ENCODE results near the gene IL4. TPM values are rescaled to one million over a fixed set of nuclear protein-coding genes. Genes with fewer than 3 reads are reported as not detected.

Gene IL4
- total RNA-seq, 1 donor from 2014 or later, result not detected

DNA sequence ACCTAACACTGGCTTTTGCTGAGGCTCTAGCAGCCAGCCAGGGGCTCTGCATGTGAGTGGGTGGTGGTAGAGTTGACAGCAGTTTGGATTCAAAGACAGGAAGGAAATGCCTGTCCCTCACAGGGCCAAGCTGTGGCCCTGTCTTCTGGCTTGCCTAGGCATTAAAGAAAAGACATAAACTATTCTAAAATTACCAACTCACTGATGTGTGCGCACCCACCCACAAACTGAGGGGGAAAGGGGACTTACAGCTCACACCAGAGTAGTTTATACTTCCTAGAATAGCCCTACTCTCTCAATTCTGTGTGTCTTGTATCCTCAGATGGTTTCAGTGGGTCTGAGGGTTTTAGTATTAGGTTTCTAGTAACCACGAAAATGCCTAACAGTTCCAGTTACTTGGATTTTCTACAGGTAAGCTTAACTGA is 34.1 kb upstream of the IL4 start:
- no peak for DNase-seq (ENCODE audit: low read depth)
- no peak overlapping the region for H3K4me3 ChIP-seq (ENCODE audit: low read depth, low read length)
- TF ChIP-seq, protein P1, sequence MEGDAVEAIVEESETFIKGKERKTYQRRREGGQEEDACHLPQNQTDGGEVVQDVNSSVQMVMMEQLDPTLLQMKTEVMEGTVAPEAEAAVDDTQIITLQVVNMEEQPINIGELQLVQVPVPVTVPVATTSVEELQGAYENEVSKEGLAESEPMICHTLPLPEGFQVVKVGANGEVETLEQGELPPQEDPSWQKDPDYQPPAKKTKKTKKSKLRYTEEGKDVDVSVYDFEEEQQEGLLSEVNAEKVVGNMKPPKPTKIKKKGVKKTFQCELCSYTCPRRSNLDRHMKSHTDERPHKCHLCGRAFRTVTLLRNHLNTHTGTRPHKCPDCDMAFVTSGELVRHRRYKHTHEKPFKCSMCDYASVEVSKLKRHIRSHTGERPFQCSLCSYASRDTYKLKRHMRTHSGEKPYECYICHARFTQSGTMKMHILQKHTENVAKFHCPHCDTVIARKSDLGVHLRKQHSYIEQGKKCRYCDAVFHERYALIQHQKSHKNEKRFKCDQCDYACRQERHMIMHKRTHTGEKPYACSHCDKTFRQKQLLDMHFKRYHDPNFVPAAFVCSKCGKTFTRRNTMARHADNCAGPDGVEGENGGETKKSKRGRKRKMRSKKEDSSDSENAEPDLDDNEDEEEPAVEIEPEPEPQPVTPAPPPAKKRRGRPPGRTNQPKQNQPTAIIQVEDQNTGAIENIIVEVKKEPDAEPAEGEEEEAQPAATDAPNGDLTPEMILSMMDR (conservative IDR thresholded peaks at IDR 0.05; ENCODE audit: low read depth, low read length), result no peak

DNA sequence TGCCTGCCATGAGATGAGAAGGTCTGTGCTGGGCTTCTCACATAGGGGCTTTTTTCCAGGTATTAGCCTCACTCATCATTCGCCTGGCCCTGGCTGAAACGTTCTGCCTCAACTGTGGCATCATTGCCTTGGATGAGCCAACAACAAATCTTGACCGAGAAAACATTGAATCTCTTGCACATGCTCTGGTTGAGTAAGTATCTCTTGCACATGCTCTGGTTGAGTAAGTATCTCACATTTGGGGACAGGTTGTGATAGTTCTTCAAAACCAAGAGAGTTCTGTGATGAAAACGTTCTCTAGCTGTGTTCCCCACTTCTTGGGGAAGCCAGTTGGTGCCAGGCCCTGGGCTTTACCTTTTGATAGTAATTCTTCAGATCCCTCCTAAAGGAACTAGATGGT is 33.2 kb upstream of the IL4 start:
- TF ChIP-seq, protein P1 (conservative IDR thresholded peaks at IDR 0.05; ENCODE audit: low read depth, low read length), result no peak
- no peak for DNase-seq (ENCODE audit: low read depth)
- H3K4me3 ChIP-seq (ENCODE audit: low read depth, low read length), result no peak overlapping the region

- H3K4me3 ChIP-seq (ENCODE audit: low read depth, low read length), result no peak overlapping the region
- DNase-seq (ENCODE audit: low read depth), result no peak
- TF ChIP-seq, protein P1 (conservative IDR thresholded peaks at IDR 0.05; ENCODE audit: low read depth, low read length), result no peak
These were observed 32.5 kb upstream of the IL4 start for GRCh38 chr5:132641241-132641723.

GRCh38 chr5:132641841-132642240 is 31.9 kb upstream of the IL4 start:
- TF ChIP-seq, protein P1 (conservative IDR thresholded peaks at IDR 0.05; ENCODE audit: low read depth, low read length), result no peak
- DNase-seq (ENCODE audit: low read depth), result no peak
- no peak overlapping the region for H3K4me3 ChIP-seq (ENCODE audit: low read depth, low read length)

GRCh38 chr5:132644177-132644576 is 29.6 kb upstream of the IL4 start:
- H3K4me3 ChIP-seq (ENCODE audit: low read depth, low read length), result no peak overlapping the region
- DNase-seq (ENCODE audit: low read depth), result no peak

DNA sequence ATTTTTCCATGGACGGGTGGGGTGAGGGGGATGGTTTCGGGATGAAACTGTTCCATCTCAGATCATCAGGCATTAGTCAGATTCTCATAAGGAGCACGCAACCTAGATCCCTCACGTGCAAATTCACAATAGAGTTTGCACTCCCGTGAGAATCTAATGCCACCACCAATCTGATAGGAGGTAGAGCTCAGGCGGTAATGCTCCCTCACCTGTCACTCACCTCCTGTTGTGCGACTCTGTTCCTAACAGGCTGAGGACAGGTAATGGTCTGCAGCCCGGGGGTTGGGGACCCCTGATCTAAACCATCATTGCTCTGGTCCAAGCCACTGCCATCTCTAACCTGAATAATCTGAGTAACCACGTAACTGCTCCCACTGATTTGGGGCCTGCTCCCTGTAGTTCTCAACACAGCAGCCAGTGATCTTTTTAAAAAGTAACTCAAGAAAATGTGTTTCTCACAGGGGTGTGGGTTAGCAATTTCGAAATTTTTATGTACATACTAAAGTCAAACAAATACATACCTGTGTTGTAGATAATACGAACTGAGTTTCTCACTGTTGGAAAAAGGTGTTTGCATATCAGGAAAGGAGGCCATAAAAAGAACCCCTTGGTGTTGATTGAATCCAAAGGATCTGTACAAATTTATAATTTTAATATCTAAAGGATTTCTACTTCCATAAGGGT is 27.1 kb upstream of the IL4 start:
- DNase-seq (ENCODE audit: low read depth), result no peak
- TF ChIP-seq, protein P1 (conservative IDR thresholded peaks at IDR 0.05; ENCODE audit: low read depth, low read length), result no peak
- no peak overlapping the region for H3K4me3 ChIP-seq (ENCODE audit: low read depth, low read length)

More at GRCh38 chr5:132644177-132644576, 29.6 kb upstream of the IL4 start:
- TF ChIP-seq, protein P1 (conservative IDR thresholded peaks at IDR 0.05; ENCODE audit: low read depth, low read length), result no peak

GRCh38 chr5:132647473-132647872 is 26.3 kb upstream of the IL4 start:
- no peak for DNase-seq (ENCODE audit: low read depth)
- no peak overlapping the region for H3K4me3 ChIP-seq (ENCODE audit: low read depth, low read length)
- TF ChIP-seq, protein P1 (conservative IDR thresholded peaks at IDR 0.05; ENCODE audit: low read depth, low read length), result no peak
